Pulmonary artery endothelial cell (primary cell): ENCODE measurements around the gene GPNMB. TPM values are rescaled to one million over a fixed set of nuclear protein-coding genes. Genes with fewer than 3 reads are reported as not detected.
"Not testable (repeated sequence)": the region's sequence is repeated elsewhere in the genome, so short reads cannot be mapped to it uniquely, and the experiment has no call there.

ENCODE experiments used
- DNase-seq: peaks from one replicate; pipeline ENCODE4 v3.0.0-alpha.2; 2011; ENCODE audit warnings: low read depth, low spot score
- total RNA-seq: library from RNA; depleted of rRNA; stranded (reverse); fragments of >200 nt; gene quantifications from 2 replicates; pipeline ENCODE4 v1.2.3, GENCODE V29; 2014

GPNMB gene
- total RNA-seq, 1 donor from 2014 or later = 0.59 TPM

DNA sequence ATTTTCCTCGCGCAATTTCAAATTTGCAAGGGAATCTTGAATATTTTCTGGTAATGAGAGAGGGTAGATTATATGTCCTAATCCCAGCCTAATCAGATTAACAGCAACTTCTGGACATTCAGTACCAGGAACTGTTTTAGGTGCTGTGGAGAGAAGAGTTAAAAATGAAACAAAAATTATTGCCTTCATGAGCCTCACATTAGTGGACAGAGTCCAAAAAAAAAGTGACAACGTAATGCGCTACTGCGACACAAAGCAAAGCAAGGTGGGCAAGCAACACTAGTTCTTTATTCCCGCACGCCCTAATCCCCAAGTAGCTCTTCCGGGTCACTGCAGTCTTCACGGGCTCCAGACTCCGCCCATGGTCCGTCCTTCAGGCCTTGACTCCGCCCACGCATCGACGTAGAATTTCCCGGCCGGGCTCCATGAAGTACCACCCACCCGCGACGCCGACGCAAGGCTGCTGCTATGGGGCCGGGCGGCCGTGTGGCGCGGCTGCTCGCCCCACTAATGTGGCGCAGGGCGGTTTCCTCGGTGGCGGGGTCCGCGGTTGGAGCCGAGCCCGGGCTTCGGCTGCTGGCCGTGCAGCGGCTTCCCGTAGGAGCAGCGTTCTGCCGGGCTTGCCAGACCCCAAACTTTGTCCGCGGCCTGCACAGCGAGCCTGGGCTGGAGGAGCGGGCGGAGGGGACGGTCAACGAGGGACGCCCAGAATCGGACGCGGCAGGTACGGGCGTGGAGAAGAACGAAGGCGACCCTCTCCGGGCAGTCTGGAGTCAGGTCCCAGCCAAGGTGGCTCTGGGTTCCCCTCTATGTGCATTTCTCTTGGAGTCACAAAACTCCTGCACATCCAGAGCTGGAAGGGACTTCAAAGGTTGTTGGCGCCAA is 52.6 kb downstream of the GPNMB start, which contains the start of gene MALSU1:
Gene MALSU1 (plus strand): TSS at position 455 of the 885 bp plus-strand sequence. CDS start 14 bp downstream, at position 469.
- peak; percentile 88 for DNase-seq

DNA sequence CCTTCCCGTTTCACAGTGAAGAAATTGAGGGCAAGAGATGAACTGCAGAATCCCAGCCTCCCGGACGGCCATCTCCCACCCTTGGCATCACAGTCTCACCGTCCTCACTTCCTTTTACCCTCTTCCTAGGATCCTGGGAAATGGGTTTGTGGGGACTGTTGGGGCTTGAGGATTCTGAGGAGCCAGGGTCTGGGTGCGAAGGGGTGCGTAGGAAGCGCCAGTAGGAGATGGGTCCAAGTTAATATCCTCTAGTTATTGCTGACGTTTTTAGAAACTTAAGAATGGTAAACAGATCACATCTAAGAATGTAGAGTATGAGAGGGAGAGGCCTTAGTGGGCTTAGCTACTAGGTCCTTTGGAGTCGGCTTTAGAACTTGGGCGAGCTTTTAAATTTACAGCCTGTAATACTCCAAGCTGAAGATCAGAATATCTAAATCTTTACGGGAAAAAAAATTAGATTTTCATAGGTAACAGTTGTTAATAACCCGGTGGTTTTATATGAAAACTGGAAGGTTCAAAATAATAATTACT is 53.3 kb downstream of the GPNMB start:
- DNase-seq = no peak

DNA sequence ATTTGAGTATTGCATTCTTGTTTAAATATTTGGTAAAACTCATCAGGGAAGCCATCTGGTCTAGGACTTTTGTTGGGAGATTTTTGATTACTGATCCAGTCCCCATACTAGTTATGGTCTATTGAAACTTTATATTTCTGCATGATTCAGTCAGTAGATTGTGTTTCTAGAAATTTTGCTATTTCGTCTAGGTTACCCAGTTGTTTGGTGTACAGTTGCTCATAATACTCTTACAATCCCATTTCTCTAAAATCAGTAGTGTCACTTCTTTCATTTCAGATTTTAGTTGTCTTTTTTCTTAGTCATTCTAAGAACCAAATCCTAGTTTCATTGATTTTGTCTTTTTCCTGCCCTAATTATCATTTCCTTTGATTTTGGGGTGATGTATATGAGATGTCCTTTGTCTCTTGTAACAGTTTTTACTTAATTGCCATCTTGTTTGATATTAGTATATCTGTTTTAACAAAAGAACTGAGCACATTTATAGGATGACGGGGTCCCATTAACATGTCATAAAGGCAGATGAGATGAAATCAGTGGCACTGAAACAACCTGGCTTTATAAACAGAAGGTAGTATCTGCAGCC is 60.5 kb downstream of the GPNMB start:
- no peak for DNase-seq

- DNase-seq = no peak
Measured at GRCh38 chr7:23308754-23309153, 62.2 kb downstream of the GPNMB start.

DNA sequence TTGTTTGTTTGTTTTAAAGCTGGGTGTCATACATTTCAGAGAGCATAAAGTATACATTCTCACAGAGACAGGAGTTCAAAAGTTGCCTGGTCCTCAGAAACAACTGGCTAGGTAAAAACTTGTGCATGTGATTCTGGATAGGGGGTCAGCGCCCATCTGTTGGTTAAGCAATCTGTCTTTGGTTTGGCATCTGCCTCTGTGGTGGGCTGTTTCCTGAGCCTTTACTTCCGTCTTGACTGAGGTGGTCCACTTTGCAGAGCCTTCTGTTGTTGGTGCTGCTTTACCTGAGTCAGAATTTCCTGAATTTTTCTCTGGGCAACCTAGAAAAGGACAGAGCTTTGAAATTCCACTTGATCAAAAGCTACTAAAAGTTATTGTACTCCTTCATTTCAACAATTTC is 65.6 kb downstream of the GPNMB start:
- not testable (repeated sequence) for DNase-seq

- no peak for DNase-seq
Measured at GRCh38 chr7:23315366-23315765, 68.8 kb downstream of the GPNMB start.

Other genes with a start within 250 kb of the GPNMB start
- gene HYCC1, start 232.6 kb upstream of the GPNMB start, total RNA-seq = 58.8 and 106 TPM in 2 replicates
- 34.2 and 37.7 TPM in 2 replicates for gene KLHL7, start 141.0 kb upstream of the GPNMB start, total RNA-seq
- gene NUP42, start 64.7 kb upstream of the GPNMB start, total RNA-seq = 36.9 and 46.6 TPM in 2 replicates
- gene MALSU1, start 52.6 kb downstream of the GPNMB start, total RNA-seq = 104 and 121 TPM in 2 replicates
- 58.8 and 81.2 TPM in 2 replicates for gene IGF2BP3, start 223.7 kb downstream of the GPNMB start, total RNA-seq